HG03442 (cell line): Measurements from ENCODE around the gene KANSL2.
"Not testable (repeated sequence)": the region's sequence is repeated elsewhere in the genome, so short reads cannot be mapped to it uniquely, and the experiment has no call there.

Source experiments
- ATAC-seq: cut with Tn5 transposase; IDR thresholded peaks from one replicate; pipeline ENCODE4 v1.9.1; 2021; ENCODE audit warnings: mild to moderate bottlenecking, moderate library complexity; ENCODE audit not compliant: unreplicated experiment

The KANSL2 gene

DNA sequence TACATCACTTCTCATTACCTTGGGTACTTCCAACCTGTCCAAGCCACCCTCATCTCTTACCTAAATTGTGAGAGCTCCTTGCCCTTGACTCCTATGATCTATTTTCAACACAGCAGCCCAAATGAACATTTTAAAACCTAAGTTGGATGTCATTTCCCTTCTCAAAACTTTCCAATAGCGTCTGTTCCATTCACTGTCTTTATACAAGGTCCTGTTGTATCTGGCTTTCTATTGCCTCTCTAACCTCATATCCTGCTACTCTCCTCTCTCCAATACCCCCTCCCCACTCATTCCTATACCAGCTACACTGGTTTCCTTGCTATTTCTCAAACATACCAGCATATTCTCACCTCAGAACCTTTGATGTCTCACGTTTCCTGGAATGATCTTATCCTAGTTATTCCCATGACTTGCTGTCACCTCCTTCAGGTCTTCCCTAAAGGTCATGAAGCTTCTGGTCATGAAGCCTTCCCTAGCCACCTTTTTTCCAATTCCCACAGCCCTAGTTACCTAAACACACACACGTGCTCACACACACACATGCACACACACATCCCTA, 4.1 kb upstream of the KANSL2 start:
- ATAC-seq, result no peak

- no peak for ATAC-seq
Measured at GRCh38 chr12:48683534-48683933, 1.5 kb upstream of the KANSL2 start.

DNA sequence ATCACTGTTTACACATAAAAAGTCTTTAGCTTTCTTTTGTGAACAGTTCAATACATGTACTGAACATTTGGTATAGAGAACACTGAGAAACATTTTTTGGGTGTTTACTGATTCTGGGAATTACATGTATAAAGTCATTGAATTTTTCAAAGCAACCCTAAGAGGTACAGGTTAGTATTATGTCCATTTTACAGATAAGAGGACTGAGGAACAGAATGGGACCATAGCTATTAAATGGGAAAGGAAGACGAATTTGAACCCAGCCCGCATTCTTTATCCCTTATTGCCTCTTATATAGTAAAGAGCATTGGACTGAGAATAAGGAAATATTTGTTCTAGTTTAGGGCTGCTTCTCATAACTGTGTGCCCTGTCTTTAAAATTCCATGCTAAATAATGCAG, 889 bp upstream of the KANSL2 start:
- ATAC-seq, result no peak

DNA sequence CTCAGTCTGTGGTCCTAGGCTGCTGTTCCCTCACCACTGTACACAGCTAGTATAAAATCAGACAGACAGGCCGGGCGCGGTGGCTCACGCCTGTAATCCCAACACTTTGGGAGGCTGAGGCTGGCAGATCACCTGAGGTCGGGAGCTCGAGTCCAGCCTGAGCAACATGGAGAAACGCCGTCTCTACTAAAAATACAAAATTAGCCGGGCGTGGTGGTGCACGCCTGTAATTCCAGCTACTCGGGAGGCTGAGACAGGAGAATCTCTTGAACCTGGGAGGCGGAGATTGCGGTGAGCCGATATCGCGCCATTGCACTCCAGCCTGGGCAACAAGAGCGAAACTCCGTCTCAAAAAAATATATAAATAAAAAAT, 481 bp upstream of the KANSL2 start:
- ATAC-seq, result not testable (repeated sequence)

- no peak for ATAC-seq
Measured at GRCh38 chr12:48681399-48681709, 684 bp downstream of the KANSL2 start.

GRCh38 chr12:48680861-48681260, 1.2 kb downstream of the KANSL2 start:
- no peak for ATAC-seq

DNA sequence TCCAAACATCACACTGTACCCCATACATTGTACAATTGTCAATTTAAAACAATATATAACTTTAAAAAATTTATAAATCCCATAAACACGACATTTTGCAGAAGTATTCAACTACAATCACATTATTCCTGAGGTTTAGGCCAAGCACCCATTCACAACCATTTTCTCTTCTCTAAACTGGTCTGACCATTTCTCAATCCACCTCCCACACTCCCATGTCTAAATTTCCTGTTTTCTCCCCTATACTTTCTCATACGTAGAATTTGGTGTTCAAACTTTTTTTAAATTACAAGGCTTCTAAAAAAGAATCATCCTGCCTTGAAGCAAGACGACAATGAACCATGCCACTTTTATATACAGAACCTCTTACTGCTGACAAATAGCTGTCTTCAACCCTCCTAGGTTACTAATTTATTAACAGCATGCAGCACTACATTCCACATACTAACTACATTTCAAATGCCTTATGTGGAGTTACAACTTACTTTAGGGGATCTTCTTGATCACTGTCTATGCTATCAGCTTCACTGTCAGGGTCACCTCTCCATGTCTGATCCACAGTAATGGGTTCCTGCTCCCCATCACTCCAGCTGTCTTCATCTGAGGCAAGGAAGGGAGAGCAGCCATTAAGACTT, 3.4 kb downstream of the KANSL2 start:
- ATAC-seq, result no peak

- ATAC-seq, result no peak
Measured at GRCh38 chr12:48671231-48671856, 10.7 kb downstream of the KANSL2 start.

- ATAC-seq, result no peak
Measured at GRCh38 chr12:48668996-48669395, 13.0 kb downstream of the KANSL2 start.

DNA sequence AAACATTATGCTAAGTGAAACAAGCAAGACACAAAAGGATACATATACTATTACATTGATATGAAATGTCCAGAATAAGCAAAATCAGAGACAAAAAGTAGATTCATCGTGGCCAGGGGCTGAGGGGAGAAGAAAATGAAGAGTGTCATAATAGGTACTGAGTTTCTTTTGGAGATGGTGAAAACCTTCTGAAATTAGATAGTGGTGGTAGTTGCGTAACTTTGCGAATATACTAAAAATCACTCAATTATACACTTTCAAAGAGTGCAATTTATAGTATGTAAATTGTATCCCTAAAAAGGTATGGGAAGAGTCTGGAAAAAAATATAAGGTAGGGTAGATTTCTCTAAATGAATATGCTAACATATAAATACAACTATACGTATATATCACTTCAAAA, 22.2 kb downstream of the KANSL2 start:
- ATAC-seq, result no peak

DNA sequence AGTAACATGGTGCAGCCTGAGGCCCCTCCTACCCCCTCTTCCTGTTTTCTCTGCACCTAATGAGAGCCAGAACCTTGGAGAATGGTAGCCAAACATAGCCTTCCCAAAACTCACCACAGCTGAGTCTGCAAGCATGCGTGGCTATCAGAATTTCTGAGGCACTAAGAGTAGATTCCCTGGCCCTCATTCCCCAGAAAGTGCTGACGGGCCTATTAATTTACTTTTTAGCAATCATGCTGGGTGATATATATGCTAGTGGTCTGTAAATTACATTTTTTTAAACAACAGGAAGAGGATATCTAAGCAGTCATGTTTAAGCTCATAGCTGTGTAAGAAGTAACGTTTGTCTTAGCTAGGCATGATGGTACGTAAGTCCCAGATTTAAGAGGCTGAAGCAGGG, 30.4 kb downstream of the KANSL2 start:
- ATAC-seq, result no peak

GRCh38 chr12:48645354-48645753, 36.7 kb downstream of the KANSL2 start:
- ATAC-seq, result not testable (repeated sequence)

- no peak for ATAC-seq
Measured at GRCh38 chr12:48643011-48643410, 39.0 kb downstream of the KANSL2 start.

GRCh38 chr12:48641752-48642555, 40.1 kb downstream of the KANSL2 start:
- not testable (repeated sequence) for ATAC-seq

- no peak for ATAC-seq
Measured at GRCh38 chr12:48640854-48641253, 41.2 kb downstream of the KANSL2 start.

GRCh38 chr12:48640428-48640827, 41.6 kb downstream of the KANSL2 start:
- no peak for ATAC-seq

DNA sequence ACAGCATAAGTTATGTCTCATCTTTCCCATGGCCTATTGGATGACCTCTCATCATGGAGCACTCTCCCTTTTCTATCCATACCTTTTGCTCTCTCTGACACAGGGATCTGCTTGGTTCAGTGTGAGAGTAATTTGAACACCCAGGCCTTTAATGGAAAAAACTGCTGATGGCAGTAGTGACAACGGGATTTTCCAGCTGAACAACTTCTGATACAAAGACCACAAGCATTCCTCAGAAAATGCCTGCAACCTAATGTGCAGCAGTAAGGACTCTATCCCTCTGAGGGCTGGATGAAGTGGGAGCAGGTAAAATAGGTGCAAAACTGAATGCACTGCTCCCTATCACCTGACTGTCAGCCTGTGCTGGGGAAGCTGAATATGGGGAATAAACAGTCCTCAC, 51.0 kb downstream of the KANSL2 start:
- no peak for ATAC-seq

DNA sequence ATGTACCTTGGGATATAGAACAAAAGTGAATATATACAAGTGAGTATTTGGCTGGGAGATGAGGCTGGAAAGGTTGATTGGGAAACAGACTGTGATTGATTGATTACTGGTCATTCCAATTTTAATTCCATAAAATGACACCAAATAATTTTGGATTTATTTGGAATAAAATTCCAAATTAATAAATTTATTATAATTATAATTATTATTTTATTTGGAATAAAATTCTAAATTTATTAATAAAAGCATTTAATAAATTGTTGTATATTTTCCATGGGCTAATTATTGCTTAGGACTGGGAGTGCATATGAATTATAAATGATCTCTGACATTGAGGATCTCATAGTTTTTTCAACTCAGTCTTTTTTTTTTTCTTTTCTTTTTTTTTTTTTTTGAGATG, 51.7 kb downstream of the KANSL2 start:
- no peak for ATAC-seq

- ATAC-seq, result no peak
Measured at GRCh38 chr12:48629541-48629940, 52.5 kb downstream of the KANSL2 start.

- no peak for ATAC-seq
Measured at GRCh38 chr12:48627556-48627955, 54.5 kb downstream of the KANSL2 start.

GRCh38 chr12:48622997-48623396, 59.0 kb downstream of the KANSL2 start:
- ATAC-seq, result not testable (repeated sequence)

- no peak for ATAC-seq
Measured at GRCh38 chr12:48618541-48618940, 63.5 kb downstream of the KANSL2 start.
